GM18951 (cell line): Measurements from ENCODE around the gene NF1.
A peak's percentile ranks its signal among the peaks of the same experiment; 100 is the strongest.
"Not testable (repeated sequence)": the region's sequence is repeated elsewhere in the genome, so short reads cannot be mapped to it uniquely, and the experiment has no call there.

Experiments
- POLR2A ChIP-seq: IDR thresholded peaks from 4 replicates; pipeline ENCODE4 v1.6.1; 2011; ENCODE audit warnings: mild to moderate bottlenecking; ENCODE audit not compliant: insufficient read length, insufficient read depth; ENCODE audit errors: extremely low read depth
- in situ Hi-C: fragments of 300-500 bp; cut with MboI; formaldehyde crosslinking; loops from one replicate; pipeline ENCODE4 v1.12.0; 2022; ENCODE audit warnings: low sequenced_read_pairs, mixed read lengths, inconsistent platforms; ENCODE audit not compliant: unreplicated experiment

NF1 gene

DNA sequence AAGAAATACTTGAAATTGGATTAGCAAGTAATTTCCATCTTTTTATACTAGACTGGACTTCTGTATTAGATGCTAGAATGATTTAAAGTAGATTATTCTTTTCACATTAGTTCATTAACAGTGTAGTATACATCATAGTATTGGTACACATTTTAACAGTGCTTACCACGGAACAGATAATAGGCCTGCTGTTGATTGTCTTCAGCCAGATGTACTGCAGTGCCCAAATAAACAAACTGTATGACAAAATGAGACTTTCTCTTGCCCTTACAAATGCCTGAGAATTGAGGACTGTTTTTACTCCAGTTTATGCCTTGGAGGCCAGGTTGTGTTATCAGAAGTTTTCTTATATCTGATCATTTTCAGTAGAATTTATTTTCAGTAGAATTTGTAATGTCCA is 226.0 kb downstream of the NF1 start:
- no peak for TF ChIP-seq POLR2A
- in situ Hi-C loops: no loop called here

DNA sequence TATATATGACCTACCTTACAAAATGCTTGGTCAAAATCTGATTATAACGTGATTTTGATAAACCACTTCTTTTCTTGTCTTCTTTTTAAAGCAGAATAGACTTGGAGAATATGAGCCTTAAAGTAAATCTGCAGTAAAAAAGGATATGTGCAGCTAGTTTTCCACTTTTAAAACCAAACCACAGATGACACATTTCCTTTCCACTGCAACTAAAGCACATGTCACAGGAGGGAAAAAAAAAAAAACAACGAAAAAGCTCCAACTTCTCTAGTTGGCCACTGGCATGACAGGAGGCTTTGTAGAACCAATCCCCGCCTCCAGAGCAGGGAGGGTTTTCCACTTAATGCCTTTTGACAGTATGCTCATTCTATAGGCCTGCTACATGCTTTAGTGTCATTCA is 226.7 kb downstream of the NF1 start, which contains the start of gene EVI2A:
EVI2A (minus strand) TSS at position 142 of the 400 bp plus-strand sequence. CDS start 2,609 bp downstream, outside the sequence.
- in situ Hi-C loops: no loop called here
- TF ChIP-seq POLR2A: peak; percentile 18

- in situ Hi-C loops: no loop called here
- TF ChIP-seq POLR2A: no peak
Observed at GRCh38 chr17:31321966-31322365, 227.2 kb downstream of the NF1 start.

DNA sequence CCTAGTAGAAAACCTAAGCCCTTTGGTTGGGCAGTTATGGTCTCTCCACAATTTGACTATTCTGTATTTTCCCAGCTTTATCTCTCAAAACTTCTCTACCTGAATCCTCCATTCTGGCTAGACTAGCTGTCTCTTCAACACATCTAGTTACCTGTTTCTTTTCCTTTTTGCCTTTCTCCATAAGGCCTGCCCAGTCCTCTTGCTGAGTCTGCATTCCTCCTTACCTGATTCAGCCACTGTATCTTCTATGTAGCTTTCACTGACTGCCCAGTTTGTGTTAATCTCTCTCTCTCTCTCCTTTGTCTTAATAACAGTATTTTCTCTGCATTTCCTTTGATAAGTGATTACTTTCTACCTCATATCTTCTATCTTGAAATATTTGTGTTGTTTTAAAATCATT is 228.8 kb downstream of the NF1 start:
- in situ Hi-C loops: no loop called here
- no peak for TF ChIP-seq POLR2A

GRCh38 chr17:31327534-31328159 is 232.9 kb downstream of the NF1 start:
- no peak for TF ChIP-seq POLR2A
- in situ Hi-C loops: no loop called here

- TF ChIP-seq POLR2A: no peak
- in situ Hi-C loops: no loop called here
Observed at GRCh38 chr17:31328160-31328535, 233.4 kb downstream of the NF1 start.

DNA sequence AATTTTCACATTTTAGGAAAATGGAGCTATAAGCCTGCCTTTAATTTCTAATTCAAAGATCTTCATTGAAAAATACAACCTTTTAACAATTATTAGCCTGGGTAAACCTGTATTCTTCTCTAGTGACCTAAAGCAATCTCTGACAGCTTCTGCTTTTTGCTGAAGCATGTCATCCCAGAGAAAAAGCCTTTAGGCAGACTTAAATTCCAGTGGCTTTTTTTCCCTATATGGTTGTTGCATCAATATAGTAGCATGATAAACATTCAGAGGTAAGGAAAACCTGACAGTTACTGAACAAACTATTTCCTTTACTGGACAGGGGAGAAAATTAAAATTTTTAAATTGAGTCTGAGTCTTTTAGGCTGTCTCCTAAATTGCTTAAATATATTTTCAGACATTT is 234.4 kb downstream of the NF1 start:
- in situ Hi-C loops: no loop called here
- TF ChIP-seq POLR2A: no peak

DNA sequence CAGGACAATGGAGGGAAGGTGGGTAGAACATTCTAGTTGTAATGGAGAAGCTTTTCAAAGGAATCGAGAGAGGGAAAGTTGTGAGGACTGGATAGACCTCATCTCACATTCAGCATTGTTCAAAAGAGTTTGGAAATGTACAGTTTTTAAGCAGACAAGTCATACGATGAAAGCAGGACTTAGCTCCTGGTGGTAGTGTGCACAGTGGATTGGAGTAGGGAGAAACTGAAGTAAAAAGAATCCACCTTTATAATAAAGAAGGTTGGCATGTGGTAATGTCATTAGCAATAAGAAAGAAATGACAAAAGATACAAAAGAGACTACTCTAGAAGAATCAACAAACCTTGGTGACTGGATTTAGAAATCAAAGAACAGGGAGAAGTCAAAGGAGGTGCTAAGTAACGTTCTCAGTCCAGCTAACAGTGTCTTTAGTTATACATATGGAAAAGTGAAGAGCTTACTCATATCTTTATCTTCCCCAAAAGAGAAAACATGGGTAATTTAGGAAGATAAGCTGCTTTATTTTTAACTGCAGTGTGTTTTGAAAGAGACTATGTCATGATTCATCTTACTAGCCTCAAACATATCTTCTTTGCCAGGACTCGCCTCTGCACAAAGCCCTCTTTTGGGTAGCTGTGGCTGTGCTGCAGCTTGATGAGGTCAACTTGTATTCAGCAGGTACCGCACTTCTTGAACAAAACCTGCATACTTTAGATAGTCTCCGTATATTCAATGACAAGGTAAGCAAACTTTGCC is 245.3 kb downstream of the NF1 start:
- in situ Hi-C loops: no loop called here
- TF ChIP-seq POLR2A: no peak

DNA sequence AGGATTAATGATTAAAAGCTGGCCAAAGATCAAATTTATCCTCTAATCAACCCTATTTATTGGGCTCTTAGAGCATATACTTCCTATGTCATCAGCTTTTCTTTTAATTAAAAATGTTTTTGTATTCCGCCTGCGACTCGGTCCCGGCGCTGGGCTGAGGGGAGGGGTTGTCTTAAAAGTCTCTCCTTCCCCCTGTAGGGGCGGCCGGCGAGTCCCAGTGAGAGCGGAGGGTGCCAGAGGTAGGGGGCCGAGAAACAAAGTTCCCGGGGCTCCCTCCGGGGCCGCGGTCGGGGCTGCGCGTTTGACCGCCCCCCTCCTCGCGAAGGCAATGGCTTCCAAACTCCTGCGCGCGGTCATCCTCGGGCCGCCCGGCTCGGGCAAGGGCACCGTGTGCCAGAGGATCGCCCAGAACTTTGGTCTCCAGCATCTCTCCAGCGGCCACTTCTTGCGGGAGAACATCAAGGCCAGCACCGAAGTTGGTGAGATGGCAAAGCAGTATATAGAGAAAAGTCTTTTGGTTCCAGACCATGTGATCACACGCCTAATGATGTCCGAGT is 250.5 kb downstream of the NF1 start:
- in situ Hi-C loops: not testable (repeated sequence)

DNA sequence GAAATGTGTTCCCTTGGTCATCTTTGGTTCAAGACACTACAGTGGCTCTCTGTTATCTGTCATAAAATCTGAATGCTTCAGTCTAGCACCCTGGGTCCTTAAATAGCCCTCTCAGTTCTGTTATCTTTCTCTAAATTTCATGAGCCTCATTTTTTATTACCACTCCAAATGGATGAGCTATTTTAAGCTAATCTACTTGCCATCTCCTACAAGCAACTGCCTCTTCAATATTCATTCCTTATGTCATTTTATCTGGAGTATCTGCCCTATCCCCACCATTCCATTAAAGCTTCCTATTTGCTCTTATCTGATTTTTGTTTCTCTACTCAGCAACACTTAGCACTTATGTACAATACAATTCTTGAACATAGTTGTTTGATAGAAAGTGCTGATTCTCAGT is 254.7 kb downstream of the NF1 start:
- in situ Hi-C loops: no loop called here
- TF ChIP-seq POLR2A: no peak

GRCh38 chr17:31355935-31356334 is 261.2 kb downstream of the NF1 start:
- in situ Hi-C loops: loop anchor here (25.0 kb wide), 1 partner anchor 344 kb away; no protein-coding TSS in a partner anchor

DNA sequence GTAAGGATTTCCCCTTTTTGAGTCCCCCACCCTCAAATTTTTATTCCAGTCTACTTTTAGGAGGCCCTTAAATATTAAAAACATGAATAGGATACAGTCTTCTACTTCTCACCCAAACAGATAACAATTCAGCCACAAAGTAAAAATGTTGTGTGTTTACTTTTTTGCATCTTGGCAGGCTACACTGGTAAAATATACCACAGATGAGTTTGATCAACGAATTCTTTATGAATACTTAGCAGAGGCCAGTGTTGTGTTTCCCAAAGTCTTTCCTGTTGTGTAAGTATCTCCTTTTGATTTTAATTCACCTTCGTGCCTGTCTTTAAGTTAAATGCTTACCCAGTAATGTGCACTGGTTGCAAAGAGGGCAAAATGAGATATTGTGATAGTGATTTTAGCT is 262.3 kb downstream of the NF1 start:
- TF ChIP-seq POLR2A: no peak
- in situ Hi-C loops: loop anchor here (25.0 kb wide), 1 partner anchor 345 kb away; no protein-coding TSS in a partner anchor

More at GRCh38 chr17:31355935-31356334, 261.2 kb downstream of the NF1 start:
- no peak for TF ChIP-seq POLR2A

GRCh38 chr17:31357839-31358394 is 263.1 kb downstream of the NF1 start:
- TF ChIP-seq POLR2A: no peak
- in situ Hi-C loops: loop anchor here (25.0 kb wide), 1 partner anchor 346 kb away; no protein-coding TSS in a partner anchor
